ENCODE measurements around the gene PGP.

The PGP gene

DNA sequence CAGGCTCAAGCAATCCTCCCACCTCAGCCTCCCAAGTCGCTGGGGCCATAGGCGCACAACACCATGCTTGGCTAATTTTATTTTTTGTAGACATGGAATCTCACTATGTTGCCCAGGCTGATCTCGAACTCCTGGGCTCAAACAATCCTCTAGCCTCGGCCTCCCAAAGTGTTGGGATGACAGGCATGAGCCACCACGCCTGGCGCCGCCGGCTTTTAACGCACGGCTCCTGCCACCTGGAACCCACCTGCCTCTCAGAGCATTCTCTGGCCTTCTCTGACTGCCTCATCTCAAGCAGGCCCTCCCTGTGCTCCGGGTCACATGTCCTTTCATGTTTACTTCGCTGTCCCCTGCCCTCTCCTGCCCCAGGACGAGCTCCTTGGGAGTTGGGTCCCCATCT is 28.6 kb downstream of the PGP start:
- no peak for TF ChIP-seq CTCF (IDR thresholded peaks at IDR 0.05; ENCODE audit: insufficient read depth, low read depth, low read length, missing control alignments)
- H3K4me3 ChIP-seq (ENCODE audit: low read length): no peak overlapping the region
- DNase-seq (ENCODE audit: low read depth): no peak

- H3K4me3 ChIP-seq (ENCODE audit: low read length): no peak overlapping the region
- DNase-seq (ENCODE audit: low read depth): no peak
- TF ChIP-seq CTCF (IDR thresholded peaks at IDR 0.05; ENCODE audit: insufficient read depth, low read depth, low read length, missing control alignments): no peak
These were observed 29.7 kb downstream of the PGP start for GRCh38 chr16:2184962-2185361.

DNA sequence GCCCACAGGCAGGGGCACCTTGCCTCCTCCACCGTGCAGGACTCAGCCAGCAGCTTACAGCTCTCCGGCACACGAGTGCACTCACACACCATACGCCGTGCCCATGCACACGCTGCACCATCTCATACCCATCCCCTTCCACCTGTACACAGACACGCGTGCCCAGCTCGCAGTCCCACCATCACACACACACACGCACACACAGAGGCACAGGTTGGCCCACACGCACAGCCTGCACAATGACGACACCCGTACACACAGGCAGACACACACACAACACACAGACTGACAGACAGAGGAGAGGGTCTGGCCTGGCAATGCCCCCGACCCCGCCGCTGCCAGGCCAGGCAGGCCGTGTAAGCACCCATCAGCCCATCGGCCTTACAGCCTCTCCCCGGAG is 30.3 kb downstream of the PGP start:
- no peak for DNase-seq (ENCODE audit: low read depth)
- H3K4me3 ChIP-seq (ENCODE audit: low read length): no peak overlapping the region
- no peak for TF ChIP-seq CTCF (IDR thresholded peaks at IDR 0.05; ENCODE audit: insufficient read depth, low read depth, low read length, missing control alignments)

DNA sequence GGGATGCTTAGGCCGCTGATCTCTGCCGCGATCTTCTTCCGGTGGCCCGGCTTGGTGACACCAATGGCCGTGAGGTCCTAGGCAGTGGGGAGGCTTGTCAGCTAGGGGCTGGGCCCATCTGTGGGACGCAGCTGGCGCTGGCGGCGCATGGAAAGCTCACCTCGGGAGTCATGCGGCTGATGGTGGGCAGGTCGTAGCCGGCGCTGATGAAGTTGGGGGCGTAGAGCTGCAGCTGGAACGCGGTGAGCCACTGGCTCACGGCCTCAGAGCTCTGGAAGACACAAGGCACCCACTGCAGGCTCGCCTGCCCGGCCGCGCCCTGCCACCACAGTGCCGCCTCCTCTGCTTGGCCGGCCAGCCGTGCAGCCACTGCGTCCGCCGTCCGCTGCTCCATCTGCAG is 31.0 kb downstream of the PGP start:
- no peak for DNase-seq (ENCODE audit: low read depth)
- TF ChIP-seq CTCF (IDR thresholded peaks at IDR 0.05; ENCODE audit: insufficient read depth, low read depth, low read length, missing control alignments): no peak
- H3K4me3 ChIP-seq (ENCODE audit: low read length): no peak overlapping the region

DNA sequence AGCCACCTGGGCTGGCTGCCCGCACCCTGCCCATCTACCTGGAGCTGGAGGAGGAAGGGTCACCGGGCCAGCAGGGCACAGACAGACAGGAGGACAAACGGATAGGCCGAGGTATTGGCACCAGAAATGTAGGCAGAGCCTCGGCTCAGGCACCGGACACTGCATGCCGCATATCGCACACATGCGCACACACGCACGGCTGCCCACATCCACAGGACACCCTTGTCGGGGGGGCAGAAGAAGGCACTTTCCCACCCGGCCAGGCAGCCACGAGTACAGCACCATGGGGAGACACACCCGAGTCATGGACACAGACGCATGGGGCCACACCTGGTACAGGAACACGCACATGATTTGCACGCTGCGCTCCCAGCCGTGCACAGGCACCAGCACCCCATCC is 32.7 kb downstream of the PGP start:
- no peak for DNase-seq (ENCODE audit: low read depth)
- H3K4me3 ChIP-seq (ENCODE audit: low read length): no peak overlapping the region
- no peak for TF ChIP-seq CTCF (IDR thresholded peaks at IDR 0.05; ENCODE audit: insufficient read depth, low read depth, low read length, missing control alignments)

- no peak for TF ChIP-seq CTCF (IDR thresholded peaks at IDR 0.05; ENCODE audit: insufficient read depth, low read depth, low read length, missing control alignments)
- no peak for DNase-seq (ENCODE audit: low read depth)
- H3K4me3 ChIP-seq (ENCODE audit: low read length): no peak overlapping the region
These were observed 33.4 kb downstream of the PGP start for GRCh38 chr16:2180962-2181923.

GRCh38 chr16:2180461-2180860 is 34.2 kb downstream of the PGP start:
- H3K4me3 ChIP-seq (ENCODE audit: low read length): no peak overlapping the region
- TF ChIP-seq CTCF (IDR thresholded peaks at IDR 0.05; ENCODE audit: insufficient read depth, low read depth, low read length, missing control alignments): no peak
- DNase-seq (ENCODE audit: low read depth): no peak
